K562 (cell line): ENCODE results near the gene ADORA2B. TPM values are rescaled to one million over a fixed set of nuclear protein-coding genes. Genes with fewer than 3 reads are reported as not detected.

Experiments
- ATAC-seq: fragments of 200-7000 bp; cut with Tn5 transposase; 3 replicates; pipeline ENCODE4 v1.9.1; 2020; ENCODE audit warnings: moderate library complexity
- BruUV-seq: library from RNA; stranded (reverse); fragments of 400-500 nt; replicated peaks from 2 replicates; lab custom pipeline; 2021; lab: Mats Ljungman, UMichigan
- CTCF ChIA-PET: fragments of 300-600 bp; formaldehyde crosslinking; extraction: SDS; loops from one replicate; lab custom pipeline; 2021; ENCODE audit warnings: low intra/inter-chr PET ratio; lab: Yijun Ruan, JAX
- POLR2A ChIA-PET: fragments of 300-600, 350-650 bp; sonication (Branson Sonifier 250); formaldehyde crosslinking; extraction: SDS; loops from one replicate; lab custom pipeline; 2021; ENCODE audit warnings: antibody characterized with exemption, inconsistent platforms; lab: Yijun Ruan, JAX
- DNase-seq, 4 experiments: peaks; one replicate each; pipeline versions ENCODE4 v3.0.0 to v3.0.0-alpha.2; 2011 to 2018; ENCODE audit warnings: low spot score in 3 of 4, mixed read lengths in 3 of 4; ENCODE audit errors: extremely low read depth in 1 of 4
- FAIRE-seq: peaks from 2 replicates; lab custom pipeline; 2011; peaks lifted over from hg19 to GRCh38; lab: Jason Lieb, UNC
- H2AFZ ChIP-seq: 2 replicates; pipeline ENCODE4 v1.6.0; 2011; ENCODE audit warnings: low read depth, low read length, control low read depth, inconsistent platforms
- H3K27ac ChIP-seq: fragments of 200-600 bp; 3 replicates; pipeline ENCODE4 v1.8.0; 2011; ENCODE audit warnings: low read depth, mild to moderate bottlenecking, control low read depth, inconsistent platforms, low read length, moderate library complexity, mixed read lengths; ENCODE audit errors: extremely low read depth
- H3K27me3 ChIP-seq, 2 experiments: fragments of 300-600 bp in 1 of 2; 2 replicates in 1 of 2; 3 replicates in 1 of 2; pipeline versions ENCODE4 v1.6.0 to v1.8.0; 2011; ENCODE audit warnings: inconsistent platforms in 2 of 2, low read length in 2 of 2, mild to moderate bottlenecking in 1 of 2, mixed read lengths in 1 of 2, moderate library complexity in 1 of 2; ENCODE audit not compliant: control insufficient read depth in 2 of 2, insufficient read depth in 2 of 2
- H3K36me3 ChIP-seq: fragments of 300-600 bp; 3 replicates; pipeline ENCODE4 v1.8.0; 2011; ENCODE audit warnings: mild to moderate bottlenecking, low read length, inconsistent platforms; ENCODE audit not compliant: control insufficient read depth, insufficient read depth
- H3K4me1 ChIP-seq, 2 experiments: fragments of 200-600 bp in 1 of 2; replicated peaks in 1 of 2; 2 replicates in 1 of 2; 3 replicates in 1 of 2; pipeline versions ENCODE4 v1.5.1 to v1.8.0; 2011; ENCODE audit warnings: inconsistent platforms in 2 of 2, low read length in 2 of 2, mild to moderate bottlenecking in 1 of 2, mixed read lengths in 1 of 2, moderate library complexity in 1 of 2; ENCODE audit not compliant: control insufficient read depth in 2 of 2, insufficient read depth in 2 of 2
- H3K4me2 ChIP-seq: 2 replicates; pipeline ENCODE4 v1.6.1; 2011; ENCODE audit warnings: low read length, control low read depth, inconsistent platforms, mixed read lengths; ENCODE audit not compliant: insufficient read depth
- H3K4me3 ChIP-seq: fragments of 200-600 bp; sonication (generic), shearing (Covaris generic); 2 replicates; pipeline ENCODE4 v1.5.1; 2016; ENCODE audit warnings: control low read depth, inconsistent platforms
- H3K79me2 ChIP-seq: fragments of 200-600 bp; 3 replicates; pipeline ENCODE4 v1.8.0; 2011; ENCODE audit warnings: low read length, inconsistent platforms; ENCODE audit not compliant: control insufficient read depth, insufficient read depth
- H3K9ac ChIP-seq, 2 experiments: 2 replicates each; pipeline versions ENCODE4 v1.6.0 to v1.6.1; 2011; ENCODE audit warnings: low read depth in 2 of 2, low read length in 2 of 2, control low read depth in 1 of 2, inconsistent platforms in 1 of 2, mild to moderate bottlenecking in 1 of 2, mixed read lengths in 1 of 2; ENCODE audit not compliant: insufficient read depth in 1 of 2
- H3K9me1 ChIP-seq: one replicate; pipeline ENCODE4 v1.6.0; 2011; ENCODE audit warnings: inconsistent platforms, mild to moderate bottlenecking, low read length, moderate library complexity; ENCODE audit not compliant: control insufficient read depth, insufficient read depth
- H3K9me3 ChIP-seq: replicated peaks from 2 replicates; pipeline ENCODE4 v1.5.1; 2011; ENCODE audit warnings: low read depth, low read length, inconsistent platforms; ENCODE audit not compliant: control insufficient read depth, insufficient read depth
- H4K20me1 ChIP-seq: replicated peaks from 2 replicates; pipeline ENCODE4 v1.6.1; 2011; ENCODE audit warnings: low read length, inconsistent platforms, mixed read lengths; ENCODE audit not compliant: control insufficient read depth, insufficient read depth
- NELFE ChIP-seq: IDR thresholded peaks from 2 replicates; pipeline ENCODE4 v1.6.1; 2011; ENCODE audit warnings: mild to moderate bottlenecking; ENCODE audit not compliant: insufficient read depth, insufficient read length
- SMARCE1 ChIP-seq: fragments of 450-650 bp; IDR thresholded peaks from 2 replicates; pipeline ENCODE4 v1.7.1; 2016; ENCODE audit warnings: mild to moderate bottlenecking
- STAT5A ChIP-seq: IDR thresholded peaks from 2 replicates; pipeline ENCODE4 v1.6.1; 2012; ENCODE audit warnings: low read length, inconsistent platforms, borderline replicate concordance
- ZBTB33 ChIP-seq: sonication (generic); formaldehyde crosslinking; IDR thresholded peaks from 2 replicates; pipeline ENCODE4 v1.8.1; 2023; ENCODE audit warnings: mild to moderate bottlenecking, missing genetic modification reagents
- WGBS: fragments of 100-300 bp; shearing (Covaris generic); methylation state at CpG from one replicate; pipeline ENCODE4 v1.1.6; 2016; ENCODE audit warnings: low coverage, mixed read lengths; ENCODE audit not compliant: insufficient coverage; ENCODE audit errors: missing lambda C conversion rate; 5-methylcytosine and 5-hydroxymethylcytosine counted together
- in situ Hi-C: fragments of 300-500 bp; cut with MboI; formaldehyde crosslinking; loops from 4 replicates; pipeline ENCODE4 v1.15.0; 2018; ENCODE audit warnings: inconsistent platforms, mixed read lengths
- intact Hi-C: fragments of 100-400 bp; cut with micrococcal nuclease; formaldehyde crosslinking; loops from 2 replicates; pipeline ENCODE4 v1.14.2; 2022
- polyA plus RNA-seq, 8 experiments: library from polyadenylated mRNA; depleted of rRNA in 4 of 8; stranded (reverse) in 5 of 8; unstranded in 3 of 8; fragments of >200 nt; fragmentation: Nextera tagmentation in 2 of 8; fragmentation: Illumina TruSeq in 1 of 8; extraction: Ambion mirVana in 2 of 8; extraction: Trizol in 1 of 8; gene quantifications; 2 replicates each; pipeline versions ENCODE4 v1.2.1 to v1.2.3, GENCODE V29; 2011 to 2014; ENCODE audit warnings: inconsistent platforms in 1 of 8, missing spikeins in 1 of 8
- total RNA-seq, 7 experiments: library from RNA; depleted of rRNA in 6 of 7; stranded (reverse); fragments of >200 nt in 6 of 7; fragmentation: Illumina TruSeq in 2 of 7; extraction: Trizol in 2 of 7; gene quantifications; 2 replicates each; pipeline versions ENCODE4 v1.2.1 to v1.2.3, GENCODE V29; 2011 to 2021; ENCODE audit warnings: low replicate concordance in 1 of 7

The ADORA2B gene
- total and polyA plus RNA-seq, 9 of the 15 experiments (the other 6 are each of a cell fraction or from before 2014, with no cell fraction given), result 6.4 to 16.6 (median 10.5) TPM

- no peak for DNase-seq
- no peaks in the 10 kb centered on the region for H3K9me1 ChIP-seq
- no peak for FAIRE-seq
- H4K20me1 ChIP-seq, result no peaks in the 10 kb centered on the region
- H3K9me3 ChIP-seq, result no peaks in the 10 kb centered on the region
- H3K4me2 ChIP-seq, result peak overlapping the region; percentile 11; the same call in 1 of the 2 replicates
- TF ChIP-seq STAT5A (no peak), SMARCE1 (0 out of 2 replicates have a peak, but pooled peaks have one; percentile 5), NELFE (no peak), ZBTB33 (CRISPR knock-in tag) (0 out of 2 replicates have a peak, but pooled peaks have one; percentile 27)
- no peak overlapping the region for H3K27ac ChIP-seq
- H2AFZ ChIP-seq, result peak overlapping the region; percentile 80
- WGBS, result 49% methylated on average over 7 of the region's 9 CpGs
- H3K4me1 ChIP-seq, result peaks cover 4 to 14% of the 10 kb centered on the region in 2 experiments; a peak in 3 of 5 replicates
- in situ Hi-C loops, result no loop called here
- no peak overlapping the region for H3K4me3 ChIP-seq
- no TSS peak for BruUV-seq
- ChIA-PET POLR2A (no interaction called here), CTCF (no interaction called here)
- ATAC-seq, result no peak
- H3K79me2 ChIP-seq, result no peaks in the 10 kb centered on the region
- H3K27me3 ChIP-seq, result no peaks in the 10 kb centered on the region
- H3K36me3 ChIP-seq, result no peaks in the 10 kb centered on the region
- intact Hi-C loops, result no loop called here
- peak overlapping the region in 1 of 2 experiments; percentile 79; a peak in 1 of 4 replicates for H3K9ac ChIP-seq
These were observed 16.6 kb upstream of the ADORA2B start for GRCh38 chr17:15928286-15928785.
